ENCODE data around the gene TNFAIP1.

The TNFAIP1 gene

DNA sequence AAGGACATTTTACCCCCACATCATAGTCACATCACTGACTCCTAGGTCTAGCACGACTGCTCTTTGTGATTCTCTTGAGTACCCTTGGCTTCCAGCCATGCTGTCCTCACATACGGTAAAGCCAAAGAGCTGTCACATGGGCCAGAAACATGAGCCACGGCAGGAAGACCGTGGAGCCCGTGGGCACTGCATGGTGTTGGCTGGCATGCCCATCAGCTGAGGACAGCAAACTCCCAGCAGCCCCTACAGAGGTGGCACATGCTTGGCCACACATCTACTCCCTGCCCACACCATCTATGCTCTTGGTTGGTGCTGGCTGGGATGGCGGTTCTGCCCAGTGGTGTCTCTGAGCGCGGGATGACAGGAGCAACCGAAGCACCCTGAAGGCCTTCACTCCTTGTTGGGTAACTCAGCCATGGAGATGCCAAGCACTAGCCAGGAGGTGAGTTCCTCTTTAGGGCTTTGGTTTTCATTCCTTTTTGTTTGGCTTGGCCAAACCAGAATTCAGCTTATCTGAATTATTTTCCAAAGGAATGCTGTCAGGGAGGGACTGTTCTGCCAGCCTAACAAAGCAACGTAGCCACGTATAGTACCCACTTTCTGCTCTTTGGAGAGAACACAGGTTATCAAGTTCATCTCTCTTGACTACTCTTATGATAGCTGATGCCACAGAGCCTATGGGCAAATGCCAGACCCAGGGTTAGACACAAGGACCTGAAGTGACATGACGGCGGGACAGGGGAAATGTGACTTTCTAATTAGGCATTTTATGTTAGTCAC, 10.0 kb downstream of the TNFAIP1 start:
- DNase-seq (ENCODE audit: low spot score) = no peak

DNA sequence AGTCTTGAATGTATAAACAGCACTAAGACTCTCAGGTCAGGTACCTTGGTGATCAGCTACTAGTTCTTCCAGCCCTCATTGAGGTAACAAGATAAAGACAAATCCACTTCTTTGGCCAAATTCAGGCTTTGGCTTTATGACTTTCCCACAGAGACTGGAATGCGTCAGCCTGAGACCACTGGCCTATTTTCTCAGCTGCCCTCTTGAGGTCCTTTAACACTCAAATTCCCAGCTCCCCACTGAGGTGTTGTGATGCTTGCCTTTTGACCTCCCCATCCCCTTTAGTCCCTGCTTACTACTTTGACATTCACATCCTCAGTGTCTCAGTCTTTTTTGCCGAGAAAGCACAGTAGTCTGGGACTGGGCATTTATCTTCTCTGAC, 10.6 kb downstream of the TNFAIP1 start:
- DNase-seq (ENCODE audit: low spot score) = no peak

DNA sequence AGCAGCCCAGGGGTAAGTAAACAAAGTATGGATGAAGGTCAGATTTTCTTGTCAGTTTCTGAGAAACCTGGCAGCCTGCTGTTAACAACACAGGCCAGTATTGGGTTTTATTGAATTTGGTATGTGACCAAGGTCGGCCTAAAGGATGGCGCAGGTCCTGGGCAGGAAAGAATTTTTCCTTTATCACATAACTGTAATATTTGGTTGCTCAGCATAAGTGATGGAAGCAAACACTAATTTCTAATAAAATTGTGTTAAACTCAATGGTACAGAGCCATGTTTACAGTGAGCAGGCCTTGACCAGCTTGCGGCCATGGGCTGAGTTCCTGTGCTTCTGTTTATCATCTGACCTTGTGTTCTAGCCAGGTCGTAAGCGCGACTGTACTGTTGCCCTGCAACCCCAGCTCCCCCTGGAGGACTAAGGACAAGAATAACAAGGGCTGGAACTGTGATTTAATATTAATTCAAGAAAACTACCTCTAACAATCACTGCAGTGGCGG, 11.2 kb downstream of the TNFAIP1 start:
- peak; percentile 24 for DNase-seq (ENCODE audit: low spot score)

DNA sequence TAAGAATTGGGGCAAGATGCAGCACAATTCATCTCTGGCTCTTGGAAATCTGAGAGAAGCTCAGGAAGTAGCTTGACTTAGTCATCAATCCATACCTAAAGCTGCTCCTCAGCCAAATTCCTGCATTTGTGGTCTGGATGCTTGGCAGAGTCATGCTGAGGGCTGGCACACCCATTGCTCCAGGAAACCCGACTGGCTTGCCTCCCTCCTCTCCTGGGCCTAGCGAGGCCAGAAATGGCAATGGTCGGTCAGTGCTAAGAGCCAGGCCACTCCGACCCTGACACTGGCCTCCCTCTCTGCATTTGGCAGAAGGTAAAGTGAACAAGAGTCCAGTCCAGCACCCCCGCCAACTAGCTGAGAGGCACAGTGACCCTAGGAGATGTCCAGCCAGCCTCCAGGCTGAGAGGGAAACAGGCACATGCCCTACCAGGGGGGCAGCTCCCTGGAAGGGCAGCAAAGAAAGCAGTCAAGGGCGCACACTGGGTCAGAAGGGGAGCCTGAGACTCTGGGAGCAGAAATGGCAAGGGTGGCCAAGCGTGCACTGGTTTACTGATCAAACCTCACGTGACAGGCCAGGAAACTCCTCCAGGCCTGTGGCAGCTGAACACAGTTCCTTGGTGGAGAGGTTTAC, 11.8 kb downstream of the TNFAIP1 start:
- no peak for DNase-seq (ENCODE audit: low spot score)

DNA sequence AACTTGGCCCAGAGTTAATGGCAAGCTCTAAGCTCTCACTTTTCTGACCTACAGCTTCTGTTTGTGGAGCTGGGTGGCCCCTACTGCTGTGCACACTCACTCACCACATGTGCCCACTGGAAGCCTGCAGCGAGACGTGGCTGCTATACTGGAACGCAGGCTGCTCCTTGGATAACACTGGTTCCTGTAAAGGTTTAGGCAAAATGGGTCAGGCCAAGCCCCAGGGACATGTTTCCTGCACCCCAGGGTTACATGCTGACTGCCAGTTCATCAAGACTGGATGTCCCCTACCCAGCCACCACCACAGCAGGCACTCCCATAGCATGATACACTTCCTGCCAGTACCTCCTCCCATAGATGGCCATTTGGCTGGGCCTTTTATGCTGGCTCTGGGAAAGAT, 13.4 kb downstream of the TNFAIP1 start:
- DNase-seq (ENCODE audit: low spot score) = no peak

DNA sequence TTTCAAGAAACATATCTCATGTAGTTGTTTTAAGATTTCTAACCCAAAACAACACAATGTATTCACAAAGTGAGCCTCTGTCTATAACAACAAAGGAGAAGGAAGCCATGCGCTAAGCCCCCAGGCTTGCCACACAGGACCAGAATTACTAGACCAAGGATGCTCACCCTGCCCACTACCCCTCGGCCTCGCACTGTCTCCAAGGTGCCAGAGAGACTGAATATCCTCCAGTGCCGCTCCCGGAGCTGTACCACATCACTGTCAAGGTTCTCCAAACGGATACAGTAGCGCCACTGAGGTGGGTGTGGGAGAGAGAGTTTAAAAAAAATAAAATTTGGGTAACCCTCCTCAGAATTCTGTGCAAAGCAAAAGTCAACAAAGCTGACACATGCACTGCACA, 14.7 kb downstream of the TNFAIP1 start:
- no peak for DNase-seq (ENCODE audit: low spot score)

DNA sequence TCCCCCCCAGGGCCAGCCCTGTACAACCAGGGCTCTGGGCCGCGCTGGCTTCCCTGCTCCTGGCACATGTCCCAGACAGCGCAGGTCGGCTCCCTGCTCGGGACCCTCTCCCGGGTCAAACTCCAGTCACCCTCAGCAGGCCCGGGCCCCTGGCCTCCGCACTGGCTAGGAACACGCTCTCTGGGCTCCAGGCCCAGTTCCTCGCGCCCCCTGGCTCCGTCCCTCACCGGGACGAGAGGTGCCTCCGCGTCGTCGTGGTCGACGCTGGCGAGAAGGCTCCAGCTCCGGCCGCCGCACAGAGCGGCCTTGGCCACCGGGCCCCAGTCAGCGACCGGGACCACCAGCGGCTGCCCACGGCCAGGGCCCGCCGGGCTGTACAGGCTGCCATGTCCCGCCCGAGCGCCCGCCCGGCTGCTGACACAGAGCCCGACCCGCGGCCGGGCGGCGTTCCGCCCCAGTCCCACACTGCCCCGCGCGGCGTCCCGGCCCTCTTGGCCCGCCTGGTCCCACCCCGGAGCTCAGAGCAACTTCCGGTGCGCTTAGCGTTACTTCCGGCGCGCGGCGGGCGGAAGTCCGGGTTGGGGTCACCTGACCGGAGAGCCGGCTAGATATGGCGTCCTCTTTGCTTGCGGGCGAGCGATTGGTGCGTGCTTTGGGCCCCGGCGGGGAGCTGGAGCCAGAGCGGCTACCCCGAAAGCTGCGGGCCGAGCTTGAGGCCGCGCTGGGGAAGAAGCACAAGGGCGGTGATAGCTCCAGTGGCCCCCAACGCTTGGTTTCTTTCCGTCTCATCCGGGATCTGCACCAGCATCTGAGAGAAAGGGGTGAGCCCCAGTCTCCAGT, 21.7 kb downstream of the TNFAIP1 start, which contains the start of gene POLDIP2:
POLDIP2 (minus strand) TSS at position 467 of the 840 bp plus-strand sequence; CDS start at position 388, 79 bp downstream.
- DNase-seq (ENCODE audit: low spot score) = peak; percentile 92

DNA sequence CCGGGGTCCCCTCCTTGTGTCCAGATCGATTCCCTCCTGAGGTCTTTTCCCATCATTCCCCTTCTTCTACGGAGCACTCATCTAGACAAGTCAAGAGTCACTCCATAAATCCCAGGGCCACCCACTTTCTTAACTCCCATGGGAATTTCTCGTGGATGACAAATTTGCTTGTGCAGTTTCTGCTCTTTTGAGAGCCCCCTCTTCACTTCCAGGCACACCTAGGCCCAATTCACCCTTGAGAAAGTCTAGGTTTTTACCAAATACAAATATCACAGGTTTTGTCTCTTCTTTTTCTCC, 22.3 kb downstream of the TNFAIP1 start:
- no peak for DNase-seq (ENCODE audit: low spot score)

DNA sequence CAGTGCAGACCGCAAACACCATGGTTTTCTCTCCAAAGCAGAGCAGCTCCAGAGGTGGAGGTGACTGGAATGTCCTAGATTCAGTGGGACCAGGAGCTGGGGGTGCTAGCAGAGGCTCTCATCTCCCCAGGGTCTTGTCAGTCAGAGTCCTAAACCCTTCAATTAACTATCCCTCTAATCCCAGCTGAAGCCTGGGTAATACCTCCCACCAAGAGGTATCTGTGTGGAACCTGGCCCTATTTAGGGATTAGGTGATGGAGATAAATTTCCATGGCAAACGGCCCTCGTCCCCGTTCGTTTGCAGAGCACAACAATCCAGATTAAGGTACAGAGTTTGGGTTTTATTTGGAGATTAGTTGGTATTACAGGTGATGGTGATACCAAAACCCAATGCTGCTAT, 27.6 kb downstream of the TNFAIP1 start:
- no peak for DNase-seq (ENCODE audit: low spot score)

DNA sequence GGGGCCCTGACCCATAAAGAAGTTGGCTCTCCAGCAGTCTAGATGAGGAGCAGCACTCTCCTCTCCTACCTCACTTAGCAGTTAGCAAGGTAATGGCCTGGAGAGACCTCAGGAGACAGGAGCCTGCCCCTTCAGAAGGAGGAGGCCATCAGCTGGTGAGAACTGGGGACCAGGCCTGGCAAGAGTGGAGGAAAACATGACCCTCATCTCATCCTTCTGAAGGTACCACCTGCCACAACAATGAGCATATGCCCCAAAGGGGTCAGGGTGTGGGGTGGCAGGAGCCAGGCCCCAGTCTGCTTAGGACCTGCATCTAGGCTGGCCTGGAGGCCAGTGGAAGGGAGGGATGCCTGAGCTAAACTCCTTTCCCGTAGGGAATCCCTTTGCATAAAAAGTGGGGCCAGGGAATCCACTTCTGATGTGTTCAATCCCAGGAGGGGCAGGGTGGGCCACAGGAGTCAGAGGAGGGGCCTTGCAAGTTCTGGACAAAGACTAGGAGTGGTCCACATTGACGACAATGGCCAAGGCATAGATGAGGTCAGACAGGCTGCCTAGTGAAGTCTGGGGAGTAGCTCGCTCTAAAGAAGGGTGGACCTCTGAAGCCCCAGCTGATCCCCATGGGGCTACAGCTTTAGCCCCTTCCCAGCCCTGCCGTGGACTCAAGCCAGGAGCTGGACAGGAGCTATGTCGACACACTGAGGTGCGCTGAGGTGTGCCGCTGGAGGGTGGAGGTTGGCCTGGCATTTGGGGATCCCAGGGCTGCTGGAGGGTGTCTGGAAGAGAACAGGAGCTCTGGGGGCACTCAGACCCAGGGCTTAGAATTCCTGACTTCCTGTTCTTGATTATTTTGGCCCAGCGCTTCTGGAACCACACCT, 28.5 kb downstream of the TNFAIP1 start:
- no peak for DNase-seq (ENCODE audit: low spot score)

DNA sequence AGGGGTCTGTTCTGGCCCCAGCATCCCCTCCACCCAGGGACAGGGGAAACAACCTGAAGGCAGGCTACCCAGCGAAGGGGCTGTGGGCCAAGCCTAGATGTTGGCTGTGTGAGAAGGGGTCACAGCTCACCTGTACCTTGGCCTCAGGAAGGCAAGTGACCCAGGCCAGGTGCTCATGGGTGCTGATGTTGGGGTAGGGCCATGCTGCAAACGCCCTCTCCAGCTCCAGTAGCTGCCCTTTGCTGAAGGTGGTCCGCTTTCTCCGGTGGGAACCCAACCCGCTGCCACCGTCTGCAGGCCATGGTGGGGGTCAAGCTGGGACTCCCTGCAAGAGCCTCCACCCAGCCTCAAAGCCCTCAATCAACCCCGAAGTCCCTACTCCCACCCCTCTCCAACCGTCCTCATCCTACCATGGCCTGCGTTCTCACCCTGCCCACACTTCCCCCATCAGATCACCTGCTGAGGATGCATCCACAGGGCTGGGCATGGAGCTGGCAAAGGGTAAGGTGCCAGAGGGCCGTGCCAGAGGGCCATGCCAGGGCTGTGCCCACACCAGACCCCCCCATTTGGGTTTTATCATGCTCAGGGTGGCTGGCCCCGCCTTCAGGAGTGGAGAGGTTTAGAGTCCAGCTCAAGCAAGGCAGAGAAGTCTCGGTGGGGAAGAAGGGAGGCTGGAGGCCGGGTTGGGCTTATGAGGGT, 29.3 kb downstream of the TNFAIP1 start, which contains the start of gene SEBOX:
SEBOX (minus strand) TSS at position 535 of the 699 bp plus-strand sequence; CDS start at position 487, 48 bp downstream.
- no peak for DNase-seq (ENCODE audit: low spot score)

DNA sequence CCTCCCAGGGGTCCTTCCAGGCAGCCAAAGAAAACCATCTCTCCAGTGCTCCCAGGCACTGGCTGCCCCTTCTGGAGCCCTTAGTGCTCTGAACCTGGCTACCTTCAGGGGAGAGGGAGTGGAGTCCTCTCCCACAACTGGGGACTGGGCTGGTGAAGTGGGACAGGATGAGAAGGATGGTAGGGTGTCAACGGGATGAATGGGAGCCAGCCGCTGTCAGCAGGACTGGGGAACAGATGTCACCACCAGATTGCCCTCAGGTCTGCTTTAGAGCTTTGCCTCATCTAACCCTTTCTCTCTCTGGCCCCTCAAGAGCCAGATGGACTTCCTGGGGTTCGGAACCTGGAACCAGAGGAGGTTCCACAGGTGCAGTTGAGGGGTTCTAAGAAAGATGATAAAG, 29.9 kb downstream of the TNFAIP1 start:
- DNase-seq (ENCODE audit: low spot score) = no peak

DNA sequence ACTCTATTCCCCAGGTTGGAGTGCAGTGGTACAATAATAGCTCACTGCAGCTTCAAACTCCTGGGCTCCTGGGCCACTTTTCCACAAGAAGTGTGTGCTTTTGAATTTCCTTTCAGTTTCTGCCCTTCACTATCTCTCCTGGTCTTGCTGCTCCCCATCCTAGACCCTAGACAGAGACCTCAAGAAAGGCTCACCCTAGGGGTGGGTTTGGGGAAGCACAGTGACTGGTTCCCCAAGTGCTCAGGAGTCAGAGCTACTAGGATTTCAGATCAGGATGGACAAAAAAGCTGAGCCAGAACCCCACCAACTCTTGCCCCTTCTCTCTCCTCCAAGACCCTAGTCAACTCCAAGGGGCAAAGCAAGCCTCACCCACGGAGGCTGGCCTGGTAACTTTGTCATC, 31.0 kb downstream of the TNFAIP1 start:
- peak; percentile 38 for DNase-seq (ENCODE audit: low spot score)

DNA sequence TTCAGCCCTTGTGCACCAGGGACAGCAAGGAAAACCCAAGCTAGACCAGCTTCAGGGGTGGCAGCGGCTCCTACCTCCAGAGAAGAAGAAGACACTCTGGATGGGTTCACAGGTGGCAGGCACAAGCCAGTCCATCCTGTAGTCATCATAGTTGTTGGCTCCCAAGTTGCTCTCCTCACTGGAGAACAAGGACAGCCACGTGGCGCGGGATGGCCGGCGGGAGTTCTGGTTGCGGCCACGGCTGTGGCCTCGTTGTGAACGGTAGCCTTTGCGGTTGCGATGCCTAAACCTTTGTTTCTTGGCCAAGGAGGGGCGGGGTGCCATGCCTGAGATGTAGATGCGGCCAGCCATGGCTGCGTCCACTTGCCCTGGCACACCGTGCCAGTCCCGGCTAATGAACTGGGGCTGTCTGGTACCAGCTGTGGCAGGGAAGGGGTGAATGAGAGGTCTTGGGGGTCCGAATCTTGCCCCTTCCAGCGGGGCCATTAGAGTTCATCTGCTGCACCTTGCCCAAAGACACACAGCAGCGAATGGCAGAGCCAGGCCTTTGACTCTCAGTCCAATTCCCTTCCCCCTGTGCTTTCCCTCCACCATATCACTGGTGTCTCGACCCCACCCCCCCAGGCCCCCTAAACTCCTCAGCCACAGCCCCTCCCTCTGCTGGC, 32.2 kb downstream of the TNFAIP1 start:
- DNase-seq (ENCODE audit: low spot score) = no peak

DNA sequence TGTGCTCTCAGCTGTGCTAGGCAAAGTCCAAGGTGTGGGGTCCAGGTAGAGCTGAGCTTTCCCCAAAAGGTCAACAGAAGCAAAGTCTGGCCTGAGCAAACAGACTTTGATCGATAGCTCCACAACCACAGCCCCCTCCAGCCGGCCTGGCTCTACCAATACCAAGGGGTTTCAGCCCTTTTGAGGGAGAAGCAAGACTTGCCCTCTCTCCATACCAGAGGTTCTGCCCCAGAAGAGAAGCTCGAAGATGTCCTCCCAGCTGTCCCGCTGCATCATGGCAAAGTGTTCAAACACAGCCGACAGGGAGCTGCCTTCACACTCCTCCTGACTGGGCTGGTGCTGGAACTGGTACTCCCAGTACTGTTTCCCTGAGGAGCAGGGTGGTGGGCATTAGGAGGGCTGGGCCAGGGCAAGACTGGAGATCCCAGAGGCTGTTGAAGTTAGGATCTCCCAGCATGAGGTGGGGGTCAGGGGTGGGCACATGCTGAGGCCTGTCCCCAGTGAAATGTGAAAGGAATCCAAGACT, 32.8 kb downstream of the TNFAIP1 start:
- no peak for DNase-seq (ENCODE audit: low spot score)

DNA sequence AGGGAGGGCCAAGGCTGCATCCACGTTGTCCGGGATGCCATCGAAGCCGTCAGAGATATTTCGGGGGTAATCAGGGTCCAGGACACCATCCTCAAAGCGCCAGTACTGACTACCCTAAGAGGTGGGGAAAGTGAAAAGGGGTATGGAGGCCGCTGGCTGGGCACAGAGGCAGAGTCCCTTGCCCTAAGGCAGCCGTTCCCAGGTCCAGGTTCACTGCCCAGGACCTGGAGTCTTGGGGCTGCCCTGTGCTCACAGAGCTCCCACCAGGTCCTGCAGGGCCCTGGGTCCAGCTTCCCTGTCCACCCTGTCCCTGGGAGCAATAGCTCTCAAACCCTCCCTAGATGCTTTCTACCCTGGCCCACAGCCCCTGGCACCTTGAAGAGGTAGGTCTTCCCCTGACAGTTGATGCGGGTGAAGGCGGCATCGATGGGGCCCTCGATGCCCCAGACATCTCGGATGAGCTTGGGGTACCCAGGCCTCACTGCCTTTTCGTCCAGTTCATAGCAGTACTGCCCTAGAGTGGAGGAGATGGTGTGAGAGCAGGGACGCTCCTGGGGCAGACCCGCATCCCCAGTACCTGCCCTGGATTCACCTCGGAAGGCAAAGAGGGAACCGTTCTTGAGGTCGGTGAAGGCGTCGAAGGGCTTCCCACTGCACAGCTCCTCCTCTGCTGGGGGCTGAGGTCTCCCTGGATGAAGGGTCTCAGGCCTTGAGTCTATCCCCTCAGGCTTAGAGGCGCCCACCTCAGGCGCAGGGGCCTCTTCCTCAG, 33.5 kb downstream of the TNFAIP1 start:
- DNase-seq (ENCODE audit: low spot score) = no peak

DNA sequence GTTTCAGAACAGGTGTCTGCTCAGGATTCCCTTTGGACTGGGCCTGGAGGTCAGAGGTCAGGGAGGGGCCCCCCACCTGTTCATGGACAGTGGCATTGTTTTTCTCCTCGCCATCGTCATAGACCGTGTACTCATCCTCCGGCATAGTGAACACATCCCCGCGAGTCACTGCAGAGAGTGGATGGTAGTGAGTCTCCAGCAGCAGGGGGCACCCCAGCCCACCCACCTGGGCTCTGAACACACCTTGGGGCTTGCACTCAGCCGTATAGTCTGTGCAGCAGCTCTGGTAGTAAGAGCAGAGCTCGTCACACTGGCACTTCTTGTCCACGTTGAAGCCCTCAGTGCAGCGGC, 34.1 kb downstream of the TNFAIP1 start:
- DNase-seq (ENCODE audit: low spot score) = peak; percentile 35

DNA sequence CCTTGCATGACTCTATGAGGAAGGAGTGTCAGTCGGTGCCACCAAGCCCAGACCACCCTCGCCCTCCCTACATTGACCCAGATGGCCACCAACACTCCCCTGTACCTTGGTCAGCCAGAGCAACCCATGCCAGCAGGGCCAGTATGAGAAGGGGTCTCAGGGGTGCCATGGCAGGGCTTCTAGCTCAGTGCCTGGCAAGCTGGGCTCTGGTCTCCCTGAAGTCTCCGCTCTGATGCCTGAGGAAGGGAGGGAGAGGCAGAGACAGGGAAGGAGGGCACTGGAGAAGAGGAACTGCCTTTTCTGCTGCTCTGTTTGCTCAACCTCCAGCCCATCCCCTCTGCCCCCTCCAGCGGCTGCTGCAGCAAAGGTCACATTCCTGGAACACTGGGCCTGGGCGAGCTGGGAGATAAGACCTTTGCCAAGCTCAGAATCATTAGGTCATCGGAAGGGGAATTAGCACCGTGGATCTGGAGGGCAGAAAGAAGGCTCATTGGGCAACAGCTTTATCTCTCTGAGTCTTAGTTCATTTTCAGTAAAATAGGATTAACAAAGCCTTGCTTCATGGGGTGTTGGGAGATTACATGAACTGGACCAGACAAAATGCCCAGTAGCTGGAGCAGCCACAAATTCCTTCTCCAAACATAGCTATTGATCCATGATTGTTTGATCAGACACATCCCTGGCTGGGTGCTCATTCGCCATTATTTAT, 34.6 kb downstream of the TNFAIP1 start, which contains the start of gene VTN:
VTN (minus strand) TSS at position 273 of the 709 bp plus-strand sequence; CDS start at position 169, 104 bp downstream.
- peak; percentile 56 for DNase-seq (ENCODE audit: low spot score)

DNA sequence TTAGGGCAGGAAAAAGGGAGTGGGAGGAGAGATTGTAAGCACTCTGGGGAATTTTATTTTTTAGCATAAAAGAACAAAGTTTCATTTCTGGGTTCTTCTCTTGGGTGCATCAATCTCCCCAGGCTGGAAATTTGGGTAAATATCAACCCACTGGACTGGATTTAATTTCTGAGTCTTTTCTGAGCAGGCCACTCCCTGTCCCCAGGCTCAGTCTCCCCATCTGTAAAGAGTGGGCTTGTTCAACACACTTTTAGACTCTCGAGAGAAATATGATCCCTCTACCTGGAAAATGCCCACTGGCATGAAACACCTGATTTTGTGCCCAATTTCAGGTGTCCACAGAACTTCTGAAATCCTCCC, 35.2 kb downstream of the TNFAIP1 start:
- no peak for DNase-seq (ENCODE audit: low spot score)
